B cell (primary cell): ENCODE measurements around the gene CLCA4.

Experiments used
- EZH2 ChIP-seq: IDR thresholded peaks from 2 replicates; pipeline ENCODE4 v1.6.1; 2012; ENCODE audit warnings: borderline replicate concordance, low read depth, mild to moderate bottlenecking, moderate library complexity, low read length; ENCODE audit not compliant: insufficient read depth, poor library complexity, severe bottlenecking
- TF ChIP-seq, protein P1 (sequence below): fragments of 200-600 bp; IDR thresholded peaks from one replicate; pipeline ENCODE4 v1.8.0; 2022; ENCODE audit warnings: antibody characterized with exemption, mild to moderate bottlenecking

- TF ChIP-seq EZH2 = no peak
- TF ChIP-seq, protein P1, sequence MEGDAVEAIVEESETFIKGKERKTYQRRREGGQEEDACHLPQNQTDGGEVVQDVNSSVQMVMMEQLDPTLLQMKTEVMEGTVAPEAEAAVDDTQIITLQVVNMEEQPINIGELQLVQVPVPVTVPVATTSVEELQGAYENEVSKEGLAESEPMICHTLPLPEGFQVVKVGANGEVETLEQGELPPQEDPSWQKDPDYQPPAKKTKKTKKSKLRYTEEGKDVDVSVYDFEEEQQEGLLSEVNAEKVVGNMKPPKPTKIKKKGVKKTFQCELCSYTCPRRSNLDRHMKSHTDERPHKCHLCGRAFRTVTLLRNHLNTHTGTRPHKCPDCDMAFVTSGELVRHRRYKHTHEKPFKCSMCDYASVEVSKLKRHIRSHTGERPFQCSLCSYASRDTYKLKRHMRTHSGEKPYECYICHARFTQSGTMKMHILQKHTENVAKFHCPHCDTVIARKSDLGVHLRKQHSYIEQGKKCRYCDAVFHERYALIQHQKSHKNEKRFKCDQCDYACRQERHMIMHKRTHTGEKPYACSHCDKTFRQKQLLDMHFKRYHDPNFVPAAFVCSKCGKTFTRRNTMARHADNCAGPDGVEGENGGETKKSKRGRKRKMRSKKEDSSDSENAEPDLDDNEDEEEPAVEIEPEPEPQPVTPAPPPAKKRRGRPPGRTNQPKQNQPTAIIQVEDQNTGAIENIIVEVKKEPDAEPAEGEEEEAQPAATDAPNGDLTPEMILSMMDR = no peak
These were observed 70.0 kb downstream of the CLCA4 start for GRCh38 chr1:86616871-86617270.
